SU-DHL-6 (cell line): ENCODE data around the gene IL24.

ENCODE experiments used
- H2AFZ ChIP-seq: fragments of 200-600 bp; sonication (generic); 2 replicates; pipeline ENCODE4 v1.6.1; 2014; ENCODE audit warnings: low read depth, mild to moderate bottlenecking, moderate library complexity, mixed read lengths, antibody characterized with exemption, low read length; ENCODE audit not compliant: severe bottlenecking
- H3F3A ChIP-seq: fragments of 200-600 bp; shearing (Covaris generic); 2 replicates; pipeline ENCODE4 v1.6.0; 2016; ENCODE audit warnings: antibody characterized with exemption, mild to moderate bottlenecking; ENCODE audit not compliant: insufficient read depth
- H3K27ac ChIP-seq: fragments of 200-600 bp; sonication (generic); 2 replicates; pipeline ENCODE4 v1.5.1; 2016; ENCODE audit warnings: low read depth, mild to moderate bottlenecking, low read length, moderate library complexity, mixed read lengths
- H3K27me3 ChIP-seq: fragments of 200-600 bp; sonication (generic), shearing (Covaris generic); 2 replicates; pipeline ENCODE4 v1.6.0; 2014; ENCODE audit warnings: mild to moderate bottlenecking, low read length
- H3K36me3 ChIP-seq: fragments of 200-600 bp; sonication (generic); 2 replicates; pipeline ENCODE4 v1.6.1; 2014; ENCODE audit warnings: mild to moderate bottlenecking, low read length, mixed read lengths
- H3K4me2 ChIP-seq: fragments of 300-600, 200-600 bp; shearing (Covaris generic), sonication (generic); 2 replicates; pipeline ENCODE4 v1.6.0; 2014; ENCODE audit warnings: low read length, low read depth, mild to moderate bottlenecking; ENCODE audit not compliant: poor library complexity, severe bottlenecking
- H3K4me3 ChIP-seq: fragments of 200-600 bp; sonication (generic); 2 replicates; pipeline ENCODE4 v1.5.1; 2014; ENCODE audit warnings: antibody characterized with exemption, low read length, mild to moderate bottlenecking, mixed read lengths; ENCODE audit not compliant: insufficient read depth, poor library complexity, severe bottlenecking
- H3K79me2 ChIP-seq: fragments of 200-600 bp; sonication (generic); 2 replicates; pipeline ENCODE4 v1.6.1; 2014; ENCODE audit warnings: mild to moderate bottlenecking, low read length, moderate library complexity; ENCODE audit not compliant: insufficient read depth
- H3K9ac ChIP-seq: fragments of 200-600 bp; sonication (generic); 2 replicates; pipeline ENCODE4 v1.7.0; 2014; ENCODE audit warnings: mild to moderate bottlenecking, low read length
- H3K9me2 ChIP-seq: fragments of 200-600 bp; sonication (generic); replicated peaks from 2 replicates; pipeline ENCODE4 v1.6.1; 2014; ENCODE audit warnings: low read length; ENCODE audit not compliant: insufficient read depth
- H3K9me3 ChIP-seq: fragments of 200-600 bp; sonication (generic); 2 replicates; pipeline ENCODE4 v1.6.1; 2014; ENCODE audit warnings: low read length, mixed read lengths; ENCODE audit not compliant: insufficient read depth
- H4K20me1 ChIP-seq: fragments of 200-600 bp; sonication (generic); 2 replicates; pipeline ENCODE4 v1.6.1; 2014; ENCODE audit warnings: low read depth, mild to moderate bottlenecking, antibody characterized with exemption, low read length, moderate library complexity, mixed read lengths
- CTCF ChIP-seq: fragments of 200-600 bp; sonication (generic); IDR thresholded peaks from one replicate; pipeline ENCODE4 v1.5.1; 2017; ENCODE audit warnings: antibody characterized with exemption, mild to moderate bottlenecking, low read length, moderate library complexity; ENCODE audit not compliant: insufficient read depth, poor library complexity, severe bottlenecking
- EZH2phosphoT487 ChIP-seq: fragments of 200-600 bp; sonication (generic), shearing (Covaris generic); conservative IDR thresholded peaks from 2 replicates; pipeline ENCODE4 v1.6.1; 2018; ENCODE audit warnings: mild to moderate bottlenecking, antibody characterized with exemption, low read length, moderate library complexity, mixed read lengths

The IL24 gene

GRCh38 chr1:206868264-206868663, 29.0 kb upstream of the IL24 start:
- Histone ChIP-seq H3K9me3 (no peaks in the 10 kb centered on the region), H3K9me2 (no peaks in the 10 kb centered on the region), H4K20me1 (no peaks in the 10 kb centered on the region), H3K9ac (no peak overlapping the region), H2AFZ (no peak overlapping the region), H3K79me2 (no peaks in the 10 kb centered on the region), H3K27me3 (no peaks in the 10 kb centered on the region), H3K27ac (no peak overlapping the region), H3K4me2 (no peak overlapping the region), H3F3A (no peaks in the 10 kb centered on the region), H3K4me3 (no peak overlapping the region), H3K36me3 (no peaks in the 10 kb centered on the region)
- TF ChIP-seq EZH2phosphoT487 (no peak), CTCF (no peak)

GRCh38 chr1:206872139-206872538, 25.1 kb upstream of the IL24 start:
- H3F3A ChIP-seq, result no peaks in the 10 kb centered on the region
- H3K79me2 ChIP-seq, result no peaks in the 10 kb centered on the region
- H3K9me2 ChIP-seq, result no peaks in the 10 kb centered on the region
- H4K20me1 ChIP-seq, result no peaks in the 10 kb centered on the region
- no peak overlapping the region for H3K9ac ChIP-seq
- H3K4me3 ChIP-seq, result no peak overlapping the region
- H3K4me2 ChIP-seq, result no peak overlapping the region
- TF ChIP-seq CTCF, result no peak
- no peak for TF ChIP-seq EZH2phosphoT487
- no peaks in the 10 kb centered on the region for H3K27me3 ChIP-seq
- H3K36me3 ChIP-seq, result no peaks in the 10 kb centered on the region
- H3K9me3 ChIP-seq, result peaks cover 6% of the 10 kb centered on the region; the same call in 1 of the 2 replicates
- H2AFZ ChIP-seq, result no peak overlapping the region
- no peak overlapping the region for H3K27ac ChIP-seq

GRCh38 chr1:206873603-206874188, 23.5 kb upstream of the IL24 start:
- Histone ChIP-seq H3F3A (no peaks in the 10 kb centered on the region), H2AFZ (no peak overlapping the region), H3K79me2 (no peaks in the 10 kb centered on the region), H3K27me3 (0 out of 2 replicates have a peak, but pooled peaks cover 3% of the 10 kb centered on the region), H3K9me3 (peaks cover 21% of the 10 kb centered on the region; the same call in 1 of the 2 replicates), H3K27ac (no peak overlapping the region), H3K4me2 (no peak overlapping the region), H3K4me3 (no peak overlapping the region), H4K20me1 (no peaks in the 10 kb centered on the region), H3K9ac (no peak overlapping the region), H3K36me3 (no peaks in the 10 kb centered on the region), H3K9me2 (no peaks in the 10 kb centered on the region)
- no peak for TF ChIP-seq CTCF
- no peak for TF ChIP-seq EZH2phosphoT487
